Posterior cingulate gyrus (tissue), 11 donors: ENCODE results near the gene HOXB3.
A peak's percentile ranks its signal among the peaks of the same experiment; 100 is the strongest.
"Not testable (repeated sequence)": the region's sequence is repeated elsewhere in the genome, so short reads cannot be mapped to it uniquely, and the experiment has no call there.

Source experiments
- DNase-seq, 10 donors: peaks; one replicate each; pipeline versions ENCODE4 v3.0.0 to v3.0.0-alpha.2; 2020 to 2021; ENCODE audit warnings: mixed read lengths in 3 of 10
- intact Hi-C: fragments of 100-400 bp; cut with DNase I; formaldehyde crosslinking; loops from one replicate; pipeline ENCODE4 v1.15.1; 2023

The HOXB3 gene

DNA sequence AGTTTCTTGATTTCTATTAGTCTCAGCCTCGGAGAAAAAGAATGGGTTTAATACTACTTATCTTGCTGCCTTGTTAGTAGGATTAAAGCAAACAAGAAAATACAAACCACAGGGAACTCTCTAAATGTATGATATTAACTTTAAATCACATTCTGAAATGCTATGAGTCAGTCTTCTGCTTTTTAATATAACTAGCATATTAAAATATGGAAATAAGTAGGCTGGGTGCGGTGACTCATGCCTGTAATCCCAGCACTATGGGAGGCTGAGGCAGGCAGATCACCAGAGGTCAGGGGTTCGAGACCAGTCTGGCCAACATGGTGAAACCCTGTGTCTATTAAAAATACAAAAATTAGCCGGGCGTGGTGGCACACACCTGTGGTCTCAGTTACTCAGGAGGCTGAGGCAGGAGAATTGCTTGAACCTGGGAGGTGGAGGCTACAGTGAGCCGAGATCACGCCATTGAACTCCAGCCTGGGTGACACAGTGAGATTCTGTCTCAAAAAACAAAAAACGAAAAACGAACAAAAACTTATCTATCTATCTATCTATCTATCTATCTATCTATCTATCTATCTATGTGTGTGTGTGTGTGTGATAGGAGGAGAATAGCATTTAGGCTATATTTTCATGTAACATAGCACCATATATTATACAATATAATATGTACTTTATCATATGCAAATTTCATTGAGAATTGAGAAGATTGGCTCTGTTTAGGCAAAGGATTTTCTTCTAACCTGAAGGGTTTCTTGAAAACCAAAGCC, 54.1 kb downstream of the HOXB3 start:
- DNase-seq, intact Hi-C loops: not testable (repeated sequence)

DNA sequence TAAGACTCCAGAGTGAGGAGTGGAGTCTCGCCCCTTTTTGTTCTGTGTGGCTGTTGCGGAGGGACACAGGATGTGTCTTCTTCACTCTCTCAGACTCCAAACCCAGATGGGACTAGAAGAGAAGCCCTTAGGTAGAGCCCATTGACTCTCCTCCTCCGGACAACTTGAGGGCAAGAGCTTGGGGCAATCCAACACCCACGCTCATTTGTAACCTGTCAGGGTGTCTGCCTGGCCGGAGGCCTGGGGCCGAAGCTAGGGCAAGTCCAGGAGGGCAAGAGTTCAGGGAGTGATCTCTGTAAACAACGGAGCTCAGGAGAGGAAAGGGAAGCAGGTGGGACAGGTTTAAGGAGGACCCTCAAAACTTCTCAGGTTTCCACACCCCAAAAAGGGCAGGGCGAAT, 57.8 kb downstream of the HOXB3 start:
- DNase-seq: no peak

DNA sequence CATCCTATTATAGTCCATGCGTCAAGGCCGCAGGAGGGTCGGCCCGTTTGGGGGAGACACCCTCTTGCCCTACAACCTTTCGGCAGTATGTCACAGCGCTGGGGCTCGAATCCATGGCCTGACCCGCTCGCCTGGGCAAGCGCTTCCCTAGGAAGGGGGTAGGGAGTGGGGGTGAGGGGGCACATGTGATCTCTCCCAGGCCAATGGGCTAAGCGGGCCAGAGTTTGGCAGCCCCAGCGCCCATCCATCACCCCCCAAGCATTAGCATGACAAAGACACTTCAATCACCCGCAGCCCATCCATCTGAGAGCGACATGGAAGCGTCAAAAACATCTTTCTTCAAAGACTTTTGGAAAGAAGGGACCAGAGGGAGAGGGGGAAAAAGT, 59.2 kb downstream of the HOXB3 start, which contains the start of gene HOXB1:
Gene HOXB1, minus strand, starts transcription at position 125 of the 386 bp plus-strand sequence. Its CDS starts 107 bp downstream, at position 18.
- DNase-seq: no peak
- intact Hi-C loops: no loop called here

More for the DNA sequence above, 57.8 kb downstream of the HOXB3 start:
- intact Hi-C loops: no loop called here

DNA sequence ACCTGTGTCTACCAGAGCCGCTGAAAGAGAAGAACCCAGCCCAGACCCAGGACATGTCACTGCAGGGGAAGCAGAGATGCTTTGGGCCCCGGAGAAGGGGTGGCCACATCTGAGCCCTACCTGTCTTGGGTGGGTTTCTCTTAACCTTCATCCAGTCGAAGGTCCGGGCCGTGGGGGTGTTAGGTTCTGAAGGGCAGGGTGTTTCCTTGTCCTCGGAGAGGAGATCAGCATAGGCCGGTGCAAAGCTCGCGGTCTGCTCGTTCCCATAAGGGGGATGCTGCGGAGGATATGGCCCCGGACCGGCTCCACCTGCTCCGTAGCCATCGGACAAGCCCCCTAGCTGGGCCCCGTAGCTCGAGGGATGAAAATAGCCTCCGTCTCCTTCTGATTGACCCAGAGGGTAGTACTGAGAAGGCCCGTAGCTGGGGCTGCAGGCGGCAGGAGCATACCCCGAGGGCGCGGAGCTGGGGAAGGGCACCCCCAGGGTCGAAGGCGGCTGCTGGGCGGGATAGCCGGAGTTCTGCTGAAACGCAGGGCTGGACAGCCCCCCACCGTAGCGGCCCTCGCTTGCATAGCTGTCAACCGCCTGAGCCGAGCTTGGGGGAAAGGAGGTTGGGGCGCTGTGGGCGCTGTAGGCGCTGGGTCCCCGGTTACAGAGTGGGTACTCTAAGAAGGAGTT, 59.7 kb downstream of the HOXB3 start:
- intact Hi-C loops: no loop called here
- DNase-seq: no peak

DNA sequence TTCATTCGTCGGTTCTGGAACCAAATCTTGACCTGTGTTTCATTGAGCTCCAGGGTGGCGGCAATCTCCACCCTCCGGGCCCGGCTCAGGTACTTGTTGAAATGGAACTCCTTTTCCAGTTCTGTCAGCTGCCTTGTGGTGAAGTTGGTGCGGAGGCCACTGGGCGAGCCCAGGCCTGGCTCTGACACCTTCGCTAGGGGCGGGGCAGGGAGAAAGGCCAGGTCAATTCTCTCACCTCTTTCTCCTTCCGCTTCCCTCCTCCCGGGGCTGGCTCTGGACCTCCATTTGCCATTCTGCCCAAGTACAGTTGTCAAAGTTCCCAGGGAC, 60.4 kb downstream of the HOXB3 start:
- intact Hi-C loops: no loop called here
- peak in 1 of 10 donors; percentile 56 for DNase-seq

DNA sequence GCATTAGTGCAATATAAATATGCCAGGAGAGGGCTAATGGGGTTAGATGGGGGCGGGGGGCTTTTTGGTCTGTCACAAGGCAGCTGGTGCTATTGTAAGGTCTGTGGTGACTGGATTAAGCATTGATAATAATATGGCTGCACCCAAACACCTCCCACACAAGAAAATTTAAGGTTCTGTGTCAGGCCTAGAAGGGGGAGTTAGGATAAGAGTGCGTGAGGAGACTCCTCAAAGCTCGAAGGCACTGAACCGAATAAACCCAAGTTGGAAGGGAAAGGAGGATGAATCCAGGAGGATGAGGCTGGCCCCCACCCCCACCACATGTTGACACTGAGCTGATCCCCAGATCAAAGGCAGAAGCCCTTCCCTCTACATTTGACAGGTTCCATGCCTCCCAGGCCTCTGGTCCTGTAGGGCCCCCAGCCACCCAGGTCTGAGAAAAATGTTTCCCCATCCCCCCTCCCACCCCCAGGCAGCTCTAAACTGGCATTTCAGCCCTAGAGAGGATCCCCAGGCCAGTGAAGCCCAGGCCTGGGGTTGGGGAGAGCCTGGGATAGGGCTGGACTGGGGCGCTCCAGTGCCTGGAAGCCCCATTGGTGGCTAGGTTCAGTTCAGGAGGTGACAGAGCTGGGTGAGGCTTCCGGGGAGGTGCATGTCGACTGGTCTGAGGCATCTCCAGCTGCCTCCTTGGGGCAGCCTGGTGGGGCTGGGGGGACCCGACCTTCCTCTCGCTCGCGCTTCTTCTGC, 60.9 kb downstream of the HOXB3 start:
- intact Hi-C loops: no loop called here
- no peak for DNase-seq

DNA sequence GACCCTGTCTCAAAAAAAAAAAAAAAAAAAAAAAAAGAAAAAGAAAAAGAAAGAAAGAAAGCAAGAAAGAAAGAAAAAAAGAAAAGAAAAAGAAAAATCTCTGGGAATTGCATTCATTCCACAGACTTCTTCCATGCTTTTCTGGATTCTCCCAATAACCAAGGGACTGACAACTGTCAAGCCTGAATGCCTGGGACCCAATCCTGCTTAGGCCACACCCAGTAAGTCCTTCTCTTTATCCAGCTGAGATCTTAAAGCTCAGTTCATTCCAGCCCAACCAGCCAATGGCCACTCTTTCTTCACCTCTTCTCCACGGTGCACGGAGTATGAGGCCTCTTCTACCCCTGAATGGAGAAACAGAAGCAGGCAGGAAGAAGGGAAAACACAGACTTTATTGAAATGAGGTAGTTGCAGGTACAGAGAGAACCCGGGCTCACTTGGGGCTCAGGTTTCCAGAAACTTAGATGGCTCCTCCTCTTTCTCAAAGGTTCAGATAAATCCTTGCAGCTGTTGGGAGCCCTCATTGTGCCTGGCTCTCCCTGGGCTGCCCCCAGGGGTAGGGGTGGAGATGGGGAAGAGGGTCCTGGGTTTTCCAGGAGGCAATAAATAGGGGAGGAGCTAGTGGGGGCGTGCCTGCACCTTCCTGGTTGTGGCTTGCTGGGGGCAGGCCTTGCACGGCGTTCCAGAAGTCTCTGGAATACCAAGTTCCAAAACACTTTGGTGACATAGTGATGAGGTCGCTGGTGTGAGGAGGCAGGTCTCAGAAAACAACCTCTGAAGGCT, 61.7 kb downstream of the HOXB3 start:
- no peak for DNase-seq
- intact Hi-C loops: no loop called here

DNA sequence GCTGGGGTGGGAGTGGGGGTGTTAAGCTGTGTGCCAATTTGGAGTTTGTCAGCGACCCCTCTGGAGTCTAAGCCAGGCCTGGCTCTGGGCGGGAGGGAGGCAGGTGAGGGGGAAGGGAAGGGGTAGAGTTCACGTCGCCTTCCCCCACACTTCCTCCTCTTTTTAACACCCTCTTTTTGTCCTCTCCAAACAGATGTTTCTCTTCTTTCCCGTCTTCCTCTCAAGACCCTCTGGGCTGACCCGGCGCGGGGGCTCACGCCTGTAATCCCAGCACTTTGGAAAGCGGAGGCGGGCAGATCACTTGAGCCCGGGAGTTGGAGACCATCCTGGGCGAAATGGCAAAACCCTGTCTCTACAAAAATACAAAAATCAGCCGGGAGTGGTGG, 62.5 kb downstream of the HOXB3 start:
- DNase-seq: no peak
- intact Hi-C loops: no loop called here

DNA sequence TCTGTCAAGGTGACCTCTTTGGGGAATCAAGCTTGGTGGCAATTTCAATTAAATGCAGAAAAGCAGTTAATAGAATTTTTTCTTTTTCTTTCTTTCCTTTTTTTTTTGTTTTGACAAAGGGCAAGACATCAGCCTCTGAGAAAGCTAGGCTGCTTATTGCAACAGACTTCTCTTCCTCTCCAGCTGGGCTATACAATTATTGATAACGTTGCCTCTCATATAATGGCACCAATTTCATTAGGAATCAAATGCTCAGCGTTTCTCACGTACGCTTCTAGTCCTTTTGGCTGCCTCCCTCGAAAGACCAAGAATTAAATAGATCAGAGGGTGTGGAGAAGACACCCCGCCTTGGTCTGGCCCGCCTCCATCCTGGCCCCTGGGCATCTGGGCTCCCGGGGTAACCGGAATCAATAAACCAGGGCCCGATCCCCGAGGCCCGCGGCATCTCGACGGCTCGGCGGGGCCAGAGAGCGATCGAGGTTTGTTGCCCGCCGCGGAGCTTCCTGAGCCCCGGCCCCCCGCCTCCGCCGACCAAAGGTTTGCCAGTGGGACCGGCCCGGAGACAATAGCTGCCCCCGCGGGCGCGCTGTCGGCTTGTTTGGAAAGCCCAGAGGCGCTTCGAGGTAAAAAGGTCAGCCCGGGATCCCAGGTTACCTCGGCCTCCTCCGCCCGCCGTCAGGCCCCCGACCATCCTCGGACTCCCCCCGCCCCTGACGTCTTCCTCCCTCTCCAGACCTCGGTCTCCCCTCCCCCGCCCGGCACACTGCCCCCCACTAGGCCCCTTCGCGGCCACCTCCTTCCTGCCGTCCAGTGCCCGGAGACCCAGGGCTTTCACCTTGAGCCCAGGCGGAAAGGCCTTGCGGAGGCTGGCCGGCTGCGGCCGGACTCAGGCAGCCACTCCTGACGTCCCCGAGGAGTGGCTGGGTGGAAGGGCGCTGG, 63.2 kb downstream of the HOXB3 start:
- intact Hi-C loops: no loop called here
- DNase-seq: peak in 1 of 10 donors; percentile 52

DNA sequence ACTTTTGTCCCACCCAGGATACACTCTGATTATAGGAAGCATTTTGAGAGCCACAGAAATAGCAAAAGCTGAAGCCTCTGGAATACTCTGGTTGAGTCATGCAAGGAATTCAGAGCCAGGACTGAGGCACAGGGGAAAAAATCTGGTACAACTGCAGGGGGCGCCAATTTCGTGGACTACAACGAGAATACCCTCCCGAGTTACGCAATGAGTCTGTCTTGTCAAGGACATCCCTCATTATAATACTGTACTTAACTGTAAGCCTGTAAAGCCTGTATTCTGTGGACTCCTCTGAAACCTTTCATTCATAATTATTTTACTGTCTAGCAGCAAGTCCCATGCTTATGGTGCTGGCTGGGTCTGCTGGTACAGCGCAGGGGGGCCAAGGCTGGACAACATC, 67.0 kb downstream of the HOXB3 start:
- DNase-seq: no peak
- intact Hi-C loops: no loop called here

DNA sequence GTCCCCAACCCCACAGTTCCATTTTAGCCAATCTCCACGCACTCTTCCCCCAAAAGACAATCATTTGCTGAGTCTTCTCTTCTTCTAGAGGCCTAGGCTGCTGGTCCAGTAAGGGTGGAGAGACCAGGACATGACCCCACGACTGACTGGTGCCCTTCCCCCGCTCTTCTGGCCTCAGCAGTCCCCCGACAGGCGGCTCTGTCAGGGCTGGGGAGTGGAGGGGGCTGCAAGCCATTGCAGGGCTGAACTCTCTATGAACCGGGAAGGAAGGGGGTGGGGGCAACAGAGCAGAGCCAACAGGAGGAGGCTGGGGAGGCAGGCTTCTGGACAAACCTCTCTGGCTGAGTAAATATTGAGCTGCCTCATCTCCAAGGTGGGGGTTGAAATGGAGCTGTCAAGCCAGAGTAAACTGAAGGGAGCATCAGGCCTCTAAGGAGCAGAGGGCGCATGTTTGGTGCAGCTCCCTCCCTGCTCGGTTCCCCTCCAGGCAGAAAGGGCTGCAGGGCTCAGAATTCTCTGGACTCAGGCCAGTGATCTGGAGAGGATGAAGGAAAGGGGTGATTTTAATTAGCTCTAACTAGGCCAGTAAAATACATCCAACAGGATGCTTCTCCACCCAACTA, 67.9 kb downstream of the HOXB3 start:
- DNase-seq: no peak
- intact Hi-C loops: no loop called here

DNA sequence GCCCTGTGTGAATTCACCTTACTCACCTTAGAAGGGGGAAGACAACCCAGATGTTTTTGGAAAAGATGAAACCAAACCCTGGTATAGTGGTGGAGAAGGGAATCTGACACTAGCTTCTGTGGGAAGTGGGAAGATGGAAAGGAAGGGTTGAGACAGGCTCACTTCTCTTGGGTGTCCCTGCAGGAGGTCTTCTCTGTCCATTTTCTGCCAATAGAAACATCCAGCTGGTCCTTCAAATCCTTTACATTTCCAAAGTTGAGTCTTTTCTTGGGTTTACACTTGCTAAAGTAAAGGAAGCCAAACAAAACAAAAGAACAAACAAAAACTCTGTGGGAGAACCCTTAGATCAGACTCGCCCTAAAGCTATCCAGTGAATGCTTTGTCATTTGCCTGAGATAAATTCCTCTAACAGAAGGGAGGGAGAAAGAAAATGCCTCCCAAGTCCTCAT, 69.4 kb downstream of the HOXB3 start:
- DNase-seq: no peak
- intact Hi-C loops: no loop called here

DNA sequence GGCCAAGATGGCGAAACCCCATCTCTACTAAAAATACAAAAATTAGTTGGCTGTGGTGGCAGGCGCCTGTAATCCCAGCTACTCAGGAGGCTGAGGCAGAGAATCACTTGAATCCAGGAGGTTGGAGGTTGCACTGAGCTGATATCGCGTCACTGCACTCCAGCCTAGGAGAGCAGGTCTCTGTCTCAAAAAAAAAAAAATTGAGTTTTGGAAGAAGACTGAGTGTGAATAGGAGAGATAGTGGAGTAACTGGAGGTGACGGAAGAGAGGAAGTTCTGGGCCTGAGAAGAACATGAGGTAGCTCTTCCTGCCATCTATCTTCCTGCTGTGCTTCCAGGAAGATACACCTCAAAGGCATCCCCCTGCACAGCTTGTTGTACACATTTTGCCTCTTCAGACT, 70.6 kb downstream of the HOXB3 start:
- intact Hi-C loops: no loop called here
- no peak for DNase-seq

DNA sequence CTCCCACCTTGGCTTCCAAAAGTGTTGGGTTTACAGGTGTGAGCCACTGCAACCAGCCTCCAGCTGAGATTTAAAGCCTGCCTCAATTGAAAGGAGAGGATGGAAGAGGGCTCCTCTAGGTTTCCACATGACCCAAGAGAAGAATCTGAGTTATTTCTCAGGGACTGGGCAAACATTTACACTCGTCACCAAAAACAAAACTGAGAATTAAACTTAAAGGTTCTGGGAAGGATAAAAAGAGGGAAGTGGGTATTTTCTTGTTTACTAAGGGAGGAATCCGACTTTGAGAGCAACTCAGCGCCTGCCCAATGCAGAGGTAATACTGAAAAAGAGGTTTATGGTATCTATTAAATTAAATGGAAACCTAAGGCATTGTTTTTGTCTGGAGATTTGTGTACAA, 72.6 kb downstream of the HOXB3 start:
- no peak for DNase-seq
- intact Hi-C loops: no loop called here

DNA sequence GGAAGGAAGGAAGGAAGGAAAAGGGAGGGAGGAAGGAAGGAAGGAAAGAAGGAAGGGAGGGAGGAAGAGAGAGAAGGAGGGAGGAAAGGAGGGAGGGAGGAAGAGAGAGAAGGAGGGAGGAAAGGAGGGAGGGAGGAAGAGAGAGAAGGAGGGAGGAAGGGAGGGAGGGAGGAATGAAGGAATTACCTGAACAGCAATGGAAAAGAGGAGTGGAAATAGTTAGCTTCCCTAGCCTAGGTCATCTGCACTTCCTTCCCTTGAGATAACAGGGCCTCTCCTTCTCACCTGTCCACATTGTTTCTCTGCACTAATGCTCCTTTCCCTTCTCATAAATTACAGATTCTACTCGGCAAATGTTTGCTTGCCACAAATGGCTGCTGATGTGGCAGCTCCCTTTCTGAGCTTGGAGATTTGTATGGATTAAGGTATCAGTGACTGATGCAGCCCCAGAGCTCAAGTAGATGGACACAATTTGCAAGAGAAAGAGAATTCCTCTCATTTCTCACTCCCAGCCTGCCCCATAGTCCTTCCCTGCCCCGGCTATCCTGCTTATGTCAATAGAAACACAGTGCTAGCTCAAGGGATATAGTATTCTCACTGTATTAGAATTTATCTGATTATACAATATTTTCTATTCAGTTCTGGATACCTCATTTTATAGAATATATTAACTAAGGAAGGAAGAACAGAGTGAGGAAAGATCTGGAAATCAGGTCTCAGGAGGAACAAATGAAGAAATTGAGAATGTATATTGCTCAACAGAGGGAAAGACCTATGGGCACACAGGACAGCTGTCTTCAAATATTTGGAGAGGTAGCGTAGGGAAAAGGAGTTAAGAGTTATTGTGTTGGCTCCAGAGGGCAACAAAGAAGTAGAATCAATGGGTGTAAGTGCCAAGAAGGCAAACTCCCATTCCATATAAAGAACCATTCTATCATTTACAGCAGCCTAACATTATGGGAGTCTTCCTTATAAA, 73.8 kb downstream of the HOXB3 start:
- no peak for DNase-seq
- intact Hi-C loops: no loop called here

DNA sequence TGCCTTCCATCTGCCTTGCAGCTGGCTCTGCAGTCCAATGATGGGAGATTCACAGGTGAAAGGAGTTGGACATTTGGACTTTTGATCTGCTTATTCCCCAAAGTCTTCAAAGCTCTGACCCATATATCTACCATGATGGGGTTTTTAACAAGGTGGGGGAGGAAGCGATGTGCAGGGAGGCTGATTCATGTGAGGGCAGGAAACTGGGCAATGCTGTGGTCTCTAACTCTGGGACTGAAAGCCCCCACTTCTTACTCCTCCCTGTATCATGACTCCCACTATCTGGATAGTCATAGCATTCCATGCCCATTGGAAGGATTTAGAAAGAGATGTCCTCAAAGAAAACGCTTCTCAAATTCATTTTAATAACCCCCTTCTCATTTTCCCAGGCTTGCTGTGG, 75.6 kb downstream of the HOXB3 start:
- intact Hi-C loops: no loop called here

DNA sequence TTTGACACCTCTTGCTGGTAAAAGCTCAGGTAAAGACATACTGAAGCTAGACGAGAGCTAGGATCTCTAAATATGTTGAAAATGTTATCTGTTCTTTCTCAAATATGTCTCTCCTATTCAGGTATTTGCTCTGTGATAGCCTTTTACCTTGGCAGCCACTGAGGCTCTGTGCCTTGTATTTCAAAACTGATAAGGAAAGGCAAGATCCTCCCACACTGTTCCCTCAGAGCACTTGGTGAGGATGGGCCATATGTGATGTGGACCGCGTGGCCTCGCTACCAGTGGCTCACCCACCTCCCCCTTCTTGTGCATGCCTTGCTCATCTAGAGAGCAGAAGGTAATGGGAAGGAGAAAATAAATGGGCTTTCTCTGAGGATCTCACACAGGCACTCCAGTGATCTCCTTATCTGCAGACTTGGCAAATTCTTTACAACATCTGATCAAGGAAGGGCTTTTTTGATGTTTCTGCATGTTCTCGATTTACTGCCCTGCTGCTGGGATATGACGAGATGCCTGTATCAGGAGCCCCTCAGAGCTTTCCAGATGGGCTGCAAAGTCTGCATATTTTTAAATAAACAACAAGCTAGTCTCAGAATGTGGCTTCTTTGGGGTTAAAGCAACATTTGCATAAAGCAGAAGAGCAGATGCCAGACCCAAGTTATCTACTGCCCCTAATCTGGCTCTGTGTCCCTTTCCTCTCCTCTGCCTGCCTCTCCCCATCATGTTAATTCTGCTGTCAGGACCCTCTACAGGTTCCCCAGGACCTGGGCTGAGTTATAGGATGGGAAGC, 76.2 kb downstream of the HOXB3 start:
- no peak for DNase-seq
- intact Hi-C loops: no loop called here

More for the DNA sequence above, 75.6 kb downstream of the HOXB3 start:
- no peak for DNase-seq
